ENCODE results near the gene RERE. TPM values are rescaled to one million over a fixed set of nuclear protein-coding genes. Genes with fewer than 3 reads are reported as not detected.

The RERE gene
- total and polyA plus RNA-seq, 12 donors = 46.5 to 163 (median 139) TPM

DNA sequence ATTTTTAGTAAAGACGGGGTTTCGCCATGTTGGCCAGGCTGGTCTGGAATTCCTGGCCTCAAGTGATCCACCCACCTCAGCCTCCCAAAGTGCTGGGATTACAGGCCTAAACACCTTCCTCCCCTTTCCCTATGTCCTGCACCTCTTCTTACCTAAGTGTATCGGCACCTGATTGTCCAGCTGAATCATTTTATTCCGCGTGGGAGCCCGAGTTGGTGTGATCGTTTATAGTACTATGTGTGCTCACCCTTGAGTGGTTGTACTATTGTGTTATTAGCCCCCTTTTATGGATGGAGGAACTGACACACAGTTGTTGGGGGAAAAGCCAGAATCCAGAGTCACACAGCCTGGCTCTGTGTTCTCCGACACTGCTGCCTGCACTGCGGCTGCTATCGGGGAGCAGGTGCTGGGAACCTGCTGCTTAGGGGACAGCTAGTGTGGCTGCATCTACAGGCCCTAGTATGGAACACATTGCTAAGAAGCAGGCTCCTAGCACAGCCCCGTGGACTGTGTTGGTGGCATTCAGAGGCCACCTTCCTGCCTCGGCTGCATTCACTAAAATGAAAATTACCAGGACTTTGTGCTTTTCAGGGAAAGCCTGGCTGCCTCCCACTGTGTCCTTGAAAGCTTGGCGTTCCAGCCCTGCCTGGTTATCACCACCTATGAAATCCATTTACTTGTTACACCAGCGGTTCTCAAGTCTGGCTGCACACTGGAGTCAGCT is 39.4 kb upstream of the RERE start:
- intact Hi-C loops (cut with DNase I) = loop anchor here in 3 of 10 donors (5.0 kb wide), 2 partner anchors 40 to 130 kb away; partner anchors contain the start of gene RERE (in 2 of the 3)
- no peaks in the 10 kb centered on the region for H3K9me3 ChIP-seq
- ATAC-seq (no peak), DNase-seq (no peak)
- peaks cover 2 to 45% (median 30%) of the 10 kb centered on the region in 9 donors for H3K4me1 ChIP-seq
- H3K4me3 ChIP-seq = no peak overlapping the region
- no peaks in the 10 kb centered on the region for H3K27me3 ChIP-seq
- WGBS, 2 donors = 85 to 88% methylated on average over 14 of the region's 14 CpGs
- peaks cover 0 to 62% (median 18%) of the 10 kb centered on the region in 9 donors for H3K36me3 ChIP-seq
- peak overlapping the region in 7 of 10 donors; percentile 49 to 83 (median 67) for H3K27ac ChIP-seq
- no peak for TF ChIP-seq CTCF (IDR thresholded peaks at IDR 0.05)

- ATAC-seq (no peak), DNase-seq (no peak)
- H3K27me3 ChIP-seq = no peaks in the 10 kb centered on the region
- no peak overlapping the region for H3K4me3 ChIP-seq
- H3K9me3 ChIP-seq = no peaks in the 10 kb centered on the region
- H3K27ac ChIP-seq = no peak overlapping the region
- intact Hi-C loops (cut with DNase I) = loop anchor here in 1 of 10 donors (5.0 kb wide), 1 partner anchor 37 kb away; the partner anchor contains the start of gene RERE
- H3K36me3 ChIP-seq = peaks cover 0 to 36% (median 0%) of the 10 kb centered on the region in 9 donors
- H3K4me1 ChIP-seq = peaks cover under 1 to 28% (median 24%) of the 10 kb centered on the region in 9 donors
- TF ChIP-seq CTCF (IDR thresholded peaks at IDR 0.05) = no peak
- 86 to 88% methylated on average over 7 of the region's 7 CpGs for WGBS, 2 donors
Observed at GRCh38 chr1:8854240-8854639, 36.8 kb upstream of the RERE start.

DNA sequence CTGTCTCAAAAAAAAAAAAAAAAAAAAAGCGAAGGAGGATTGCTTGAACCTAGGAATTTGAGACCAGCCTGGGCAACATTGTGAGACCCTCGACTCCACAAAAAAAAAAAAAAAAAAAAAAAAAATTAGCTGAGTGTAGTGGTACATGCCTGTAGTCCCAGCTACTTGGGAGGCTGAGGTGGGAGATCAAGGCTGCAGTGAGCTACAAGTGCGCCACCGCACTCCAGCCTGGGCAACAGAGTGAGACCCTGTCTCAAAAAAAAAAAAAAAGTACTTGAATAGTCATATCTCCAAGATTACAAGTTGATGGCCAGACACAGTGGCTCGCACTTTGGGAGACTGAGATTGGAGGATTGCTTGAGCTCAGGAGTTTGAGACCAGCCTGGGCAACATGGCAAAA is 33.6 kb upstream of the RERE start:
- DNase-seq = no peak

More for the DNA sequence above, 33.6 kb upstream of the RERE start:
- no peak for ATAC-seq
- intact Hi-C loops (cut with DNase I) = loop anchor here in 1 of 10 donors (5.0 kb wide), 1 partner anchor 34 kb away; the partner anchor contains the start of gene RERE
- TF ChIP-seq CTCF (IDR thresholded peaks at IDR 0.05) = no peak
- Histone ChIP-seq H3K4me1 (peaks cover 3 to 20% (median 11%) of the 10 kb centered on the region in 9 donors), H3K9me3 (no peaks in the 10 kb centered on the region), H3K36me3 (peaks cover 0 to 4% (median 0%) of the 10 kb centered on the region in 9 donors), H3K4me3 (no peak overlapping the region), H3K27ac (no peak overlapping the region), H3K27me3 (no peaks in the 10 kb centered on the region)
- WGBS, 2 donors = 69 to 94% methylated on average over 4 to 5 of the region's 5 CpGs
